ENCODE measurements around the gene NOC2L.
"Not testable (repeated sequence)": the region's sequence is repeated elsewhere in the genome, so short reads cannot be mapped to it uniquely, and the experiment has no call there.

NOC2L gene

DNA sequence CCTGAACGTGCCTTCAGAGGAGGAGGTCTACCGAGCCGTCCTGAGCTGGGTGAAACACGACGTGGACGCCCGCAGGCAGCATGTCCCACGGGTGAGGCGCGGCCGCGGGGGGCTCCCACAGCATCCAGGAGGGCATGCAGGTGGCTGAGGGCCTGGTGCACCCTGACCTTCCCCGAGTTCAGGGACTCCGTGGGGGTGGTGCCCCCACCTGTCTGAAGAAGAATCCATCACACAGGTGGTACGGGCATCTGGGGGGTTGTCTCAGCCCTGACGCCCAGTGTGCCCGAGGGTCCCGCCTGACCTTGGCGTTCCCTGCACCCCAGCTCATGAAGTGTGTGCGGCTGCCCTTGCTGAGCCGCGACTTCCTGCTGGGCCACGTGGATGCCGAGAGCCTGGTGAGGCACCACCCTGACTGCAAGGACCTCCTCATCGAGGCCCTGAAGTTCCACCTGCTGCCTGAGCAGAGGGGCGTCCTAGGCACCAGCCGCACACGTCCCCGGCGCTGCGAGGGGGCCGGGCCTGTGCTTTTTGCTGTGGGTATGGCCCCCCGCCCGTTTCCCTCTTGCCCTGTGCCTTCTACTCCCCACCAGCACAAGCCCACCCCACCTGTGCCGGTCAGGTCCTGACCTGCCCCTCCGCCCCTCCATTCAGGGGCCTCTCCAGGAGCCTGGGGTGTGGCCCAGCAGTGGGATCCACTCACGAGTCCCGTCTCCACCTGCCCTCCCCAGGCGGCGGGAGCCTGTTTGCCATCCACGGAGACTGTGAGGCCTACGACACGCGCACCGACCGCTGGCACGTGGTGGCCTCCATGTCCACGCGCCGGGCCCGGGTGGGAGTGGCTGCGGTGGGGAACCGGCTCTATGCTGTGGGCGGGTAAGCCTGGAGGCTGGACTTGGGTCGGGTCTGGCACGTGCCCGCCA lies 3.6 kb upstream of the NOC2L start:
- DNase-seq (ENCODE audit: low spot score) = no peak

- no peak for DNase-seq (ENCODE audit: low spot score)
Measured at GRCh38 chr1:961132-961669, 2.1 kb upstream of the NOC2L start.

- peak; percentile 81 for DNase-seq (ENCODE audit: low spot score)
Measured at GRCh38 chr1:960363-961131, 1.5 kb upstream of the NOC2L start, which contains the start of gene KLHL17. Gene KLHL17 (plus strand): TSS chr1:960584. CDS start chr1:960694, 110 bp downstream.

DNA sequence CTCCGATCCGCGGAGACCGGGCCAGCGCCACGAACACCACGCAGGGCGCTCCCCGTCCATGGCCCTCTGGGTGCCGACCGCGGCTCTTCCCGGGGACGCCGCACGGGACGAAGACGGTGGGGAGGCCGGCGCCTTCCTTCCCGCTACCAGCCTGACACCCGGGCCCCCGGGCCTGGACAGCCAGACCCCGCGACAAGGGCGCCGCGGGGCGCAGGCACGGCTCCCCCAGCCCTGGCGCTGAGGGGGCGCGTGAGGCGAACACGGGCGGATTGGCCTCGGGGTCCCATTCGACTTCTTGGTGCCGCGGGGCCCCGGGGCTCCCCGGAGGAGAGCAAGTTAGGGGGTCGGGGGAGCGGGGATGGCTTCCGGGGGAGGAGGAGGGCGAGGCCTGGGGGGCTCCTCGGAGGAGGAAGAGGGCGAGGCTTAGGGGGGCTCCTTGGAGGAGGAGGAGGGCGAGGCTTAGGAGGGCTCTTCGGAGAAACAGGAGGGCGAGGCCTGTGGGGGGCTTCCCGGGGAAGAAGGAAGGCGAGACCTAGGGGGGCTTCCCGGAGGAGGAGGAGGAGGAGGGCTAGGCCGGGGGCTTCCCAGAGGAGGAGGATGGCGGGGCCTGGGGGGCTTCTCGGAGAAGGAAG lies 791 bp upstream of the NOC2L start:
- DNase-seq (ENCODE audit: low spot score) = no peak

DNA sequence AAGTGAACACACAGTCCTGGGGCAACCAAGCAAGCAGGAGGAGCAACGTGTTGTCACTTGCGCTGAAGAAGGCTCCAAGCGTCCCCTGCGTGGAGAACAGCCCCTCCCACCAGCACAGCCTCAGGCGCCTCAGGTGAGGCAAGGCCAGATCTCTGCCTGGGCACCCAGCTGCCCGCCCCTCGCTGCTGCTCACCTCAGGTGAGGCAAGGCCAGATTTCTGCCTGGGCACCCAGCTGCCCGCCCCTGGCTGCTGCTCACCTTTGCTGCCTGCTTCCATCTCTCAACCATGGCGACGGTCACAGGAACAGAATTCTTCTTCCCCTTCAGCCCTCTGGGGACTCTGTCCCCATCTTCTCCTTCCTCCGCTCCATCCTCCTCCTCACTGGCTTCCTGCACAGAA lies 2.4 kb downstream of the NOC2L start:
- no peak for DNase-seq (ENCODE audit: low spot score)

DNA sequence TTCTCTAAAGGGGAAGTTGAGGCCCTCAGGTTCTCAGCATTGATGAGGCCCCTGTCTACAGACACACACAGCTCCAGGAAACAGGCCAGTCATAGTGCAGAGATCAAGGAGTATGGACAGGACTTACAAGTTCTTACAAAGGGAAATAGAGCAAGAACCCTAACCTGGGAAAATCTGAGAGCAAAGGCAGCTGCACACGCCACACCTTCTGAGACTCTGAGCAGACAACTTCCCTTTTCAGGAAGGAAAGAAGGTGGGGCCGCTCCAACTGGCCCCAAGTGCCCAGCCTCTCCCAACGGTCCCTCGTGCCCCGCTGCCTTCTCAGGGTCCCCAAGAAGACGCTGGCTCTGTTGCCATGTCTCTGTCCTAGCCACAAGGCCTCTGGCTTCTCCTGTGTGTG lies 3.6 kb downstream of the NOC2L start:
- DNase-seq (ENCODE audit: low spot score) = no peak

GRCh38 chr1:954927-955326 lies 4.1 kb downstream of the NOC2L start:
- no peak for DNase-seq (ENCODE audit: low spot score)

DNA sequence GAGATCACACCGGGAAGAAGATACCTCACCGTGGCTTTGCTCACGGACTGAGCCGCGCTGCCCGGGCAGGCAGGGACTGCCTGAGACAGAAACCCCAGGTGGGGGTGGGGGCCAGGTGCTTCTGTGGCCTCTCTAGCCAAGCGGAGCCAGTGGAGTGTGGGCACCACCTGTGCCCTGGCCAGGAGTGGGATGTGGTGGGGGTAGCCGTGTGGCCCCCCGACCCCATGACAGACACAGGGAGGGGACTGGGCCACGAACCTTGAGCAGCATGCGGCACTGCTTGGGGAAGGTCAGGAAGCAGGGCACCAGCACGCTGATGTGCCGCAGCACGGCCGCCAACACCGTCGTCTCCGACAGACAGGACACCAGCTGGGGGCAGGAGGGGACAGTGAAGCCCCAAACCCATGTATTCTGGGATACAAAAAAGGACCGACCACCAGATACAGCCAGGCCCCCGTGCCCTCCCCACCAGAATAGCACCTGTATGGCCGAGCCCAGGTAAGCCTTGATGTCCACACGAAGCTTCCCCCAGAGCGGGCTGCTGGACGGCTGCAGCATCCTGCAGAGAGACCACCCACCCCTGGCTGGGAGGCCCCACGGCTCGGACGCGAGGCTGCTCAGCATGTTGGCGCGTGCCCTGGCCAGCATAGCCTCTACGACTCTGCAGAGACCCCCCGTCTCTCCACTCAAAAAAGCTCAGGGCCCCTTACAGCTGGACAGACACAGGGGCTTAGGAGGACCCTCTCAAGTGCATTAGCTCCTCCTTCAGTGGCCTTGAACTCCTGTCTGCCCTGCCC lies 5.3 kb downstream of the NOC2L start:
- DNase-seq (ENCODE audit: low spot score) = no peak

DNA sequence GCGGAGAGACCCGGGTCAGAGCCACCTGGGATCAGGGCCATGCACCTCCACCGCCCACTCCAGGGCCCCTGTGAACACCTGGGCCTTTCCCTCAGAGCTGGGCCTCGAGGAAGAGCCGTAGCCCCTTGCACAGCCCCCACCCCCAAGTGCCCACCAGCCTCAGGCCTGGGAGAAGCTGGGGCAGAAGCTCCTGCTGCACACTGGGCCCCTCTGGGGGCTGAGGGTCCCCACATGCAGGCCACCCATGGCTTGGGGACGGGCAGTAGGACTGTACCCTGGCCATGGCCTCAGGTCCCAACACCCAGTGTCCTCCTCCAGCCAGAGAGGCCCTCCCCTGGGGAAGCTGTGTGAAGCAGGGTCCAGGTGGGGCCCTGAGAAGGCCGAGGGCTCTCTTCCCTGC lies 6.5 kb downstream of the NOC2L start:
- no peak for DNase-seq (ENCODE audit: low spot score)

- no peak for DNase-seq (ENCODE audit: low spot score)
Measured at GRCh38 chr1:952201-952600, 6.9 kb downstream of the NOC2L start.

- no peak for DNase-seq (ENCODE audit: low spot score)
Measured at GRCh38 chr1:951364-951763, 7.7 kb downstream of the NOC2L start.

GRCh38 chr1:950881-951280 lies 8.2 kb downstream of the NOC2L start:
- DNase-seq (ENCODE audit: low spot score) = no peak

DNA sequence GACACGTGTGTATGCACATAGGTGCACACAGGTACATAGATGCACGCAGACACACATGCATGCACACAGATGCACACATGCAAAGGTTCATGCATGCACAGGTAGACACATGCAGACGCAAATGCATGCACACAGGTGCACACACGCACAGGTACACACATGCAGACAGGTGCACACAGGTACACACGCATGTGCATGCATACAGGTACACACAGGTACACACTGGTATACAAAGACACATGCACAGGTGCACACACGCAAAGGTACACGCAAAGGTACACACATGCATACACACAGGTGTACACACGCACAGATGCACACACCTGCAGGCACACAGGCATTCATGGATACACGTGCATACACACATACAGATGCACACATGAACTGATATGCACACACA lies 8.8 kb downstream of the NOC2L start:
- DNase-seq (ENCODE audit: low spot score) = no peak

DNA sequence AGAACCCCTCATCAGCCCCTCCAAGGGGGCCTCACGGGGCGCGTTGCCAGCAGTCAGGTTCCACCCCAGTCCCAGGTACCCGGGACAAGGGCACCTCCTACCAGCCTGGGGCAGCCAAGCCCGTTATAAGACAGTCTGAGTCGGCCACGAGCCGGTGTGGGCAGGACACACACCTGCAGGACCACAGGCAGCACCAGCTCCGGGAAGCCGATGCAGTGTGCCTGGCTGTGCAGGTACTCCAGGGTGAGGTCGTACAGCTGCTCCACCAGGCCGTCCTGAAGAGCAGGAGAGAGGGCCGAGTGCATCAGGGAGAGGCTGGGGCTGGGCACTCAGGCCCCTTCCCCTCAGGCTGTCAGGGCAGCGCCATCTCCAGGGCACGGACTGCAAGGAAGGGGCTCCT lies 11.1 kb downstream of the NOC2L start:
- no peak for DNase-seq (ENCODE audit: low spot score)

GRCh38 chr1:946811-947210 lies 12.2 kb downstream of the NOC2L start:
- DNase-seq (ENCODE audit: low spot score) = not testable (repeated sequence)

DNA sequence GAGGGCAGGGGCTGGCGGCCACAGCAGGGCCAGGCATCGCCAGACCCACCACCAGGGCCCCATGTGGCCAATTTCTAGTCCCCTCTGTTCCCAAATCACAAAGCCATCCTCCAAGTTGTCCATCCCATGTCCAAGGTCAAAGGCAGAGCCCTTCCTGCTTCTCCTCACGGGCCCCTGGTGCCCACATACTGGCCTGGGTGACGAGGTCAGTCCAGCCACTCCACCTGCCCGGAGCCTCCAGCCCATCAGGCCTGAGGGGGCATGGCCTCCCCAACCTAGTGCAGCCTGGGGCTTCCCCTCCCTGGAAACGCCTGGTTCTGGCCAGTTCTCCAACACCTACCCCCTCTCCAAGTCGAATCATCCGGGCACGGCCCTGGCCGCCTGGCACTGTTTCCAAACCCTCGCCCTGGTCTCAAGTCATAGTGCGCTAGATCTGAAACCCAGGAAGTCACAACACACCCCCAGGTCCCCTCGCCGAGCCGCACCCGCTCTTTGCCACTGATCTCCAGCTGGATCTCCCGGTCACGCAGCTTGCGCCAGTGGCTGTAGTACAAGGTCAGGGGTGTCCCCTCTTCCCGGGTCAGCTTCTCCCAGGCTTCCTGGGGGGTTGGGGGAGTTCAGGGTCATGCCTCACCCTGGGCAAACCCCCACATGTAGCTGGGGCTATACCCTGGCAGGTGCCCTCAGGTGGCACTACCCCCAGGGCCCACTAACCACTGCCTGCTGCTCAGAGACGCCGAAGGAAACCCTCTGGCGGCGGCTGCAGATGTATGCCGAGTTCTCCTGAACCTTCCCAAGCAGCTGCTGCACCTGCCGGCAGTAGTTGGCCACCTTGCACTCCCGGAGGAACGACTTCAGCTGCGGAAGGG lies 13.1 kb downstream of the NOC2L start:
- DNase-seq (ENCODE audit: low spot score) = no peak

GRCh38 chr1:944341-945325 lies 14.4 kb downstream of the NOC2L start:
- DNase-seq (ENCODE audit: low spot score) = no peak

DNA sequence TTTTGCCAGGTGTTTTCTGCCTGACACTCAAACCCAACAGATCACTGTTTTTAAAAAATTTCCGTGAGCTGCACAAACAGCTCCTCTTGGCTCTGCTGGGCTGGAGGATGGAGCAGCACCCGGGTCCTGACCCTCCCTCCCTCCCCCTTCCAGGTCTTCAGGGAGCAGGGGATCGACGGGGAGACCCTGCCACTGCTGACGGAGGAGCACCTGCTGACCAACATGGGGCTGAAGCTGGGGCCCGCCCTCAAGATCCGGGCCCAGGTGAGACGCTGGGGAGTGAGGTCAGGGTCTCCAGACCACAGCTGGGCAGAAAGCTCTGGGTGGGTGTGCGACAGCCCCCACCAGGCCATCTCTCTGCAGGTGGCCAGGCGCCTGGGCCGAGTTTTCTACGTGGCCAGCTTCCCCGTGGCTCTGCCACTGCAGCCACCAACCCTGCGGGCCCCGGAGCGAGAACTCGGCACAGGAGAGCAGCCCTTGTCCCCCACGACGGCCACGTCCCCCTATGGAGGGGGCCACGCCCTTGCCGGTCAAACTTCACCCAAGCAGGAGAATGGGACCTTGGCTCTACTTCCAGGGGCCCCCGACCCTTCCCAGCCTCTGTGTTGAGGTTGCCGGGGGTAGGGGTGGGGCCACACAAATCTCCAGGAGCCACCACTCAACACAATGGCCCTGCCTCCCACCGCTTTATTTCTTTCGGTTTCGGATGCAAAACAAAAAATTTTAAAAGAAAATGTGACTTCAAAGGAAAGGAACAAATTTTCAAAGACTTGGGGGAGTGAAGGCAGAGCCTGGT lies 15.3 kb downstream of the NOC2L start:
- no peak for DNase-seq (ENCODE audit: low spot score)
